Stimulated activated CD8-positive, alpha-beta memory T cell treated with anti-CD3 and anti-CD28 coated beads, Interleukin-7, amount 100 ng/mL, for 4 hours (primary cell): Measurements from ENCODE around the gene ALDH1A1.

ENCODE experiments used
- DNase-seq, 2 donors: peaks; one replicate each; pipeline ENCODE4 v3.0.0-alpha.2; 2020; ENCODE audit warnings: low read depth in 2 of 2

Gene ALDH1A1

GRCh38 chr9:72917892-72918509, 34.9 kb downstream of the ALDH1A1 start:
- no peak for DNase-seq

DNA sequence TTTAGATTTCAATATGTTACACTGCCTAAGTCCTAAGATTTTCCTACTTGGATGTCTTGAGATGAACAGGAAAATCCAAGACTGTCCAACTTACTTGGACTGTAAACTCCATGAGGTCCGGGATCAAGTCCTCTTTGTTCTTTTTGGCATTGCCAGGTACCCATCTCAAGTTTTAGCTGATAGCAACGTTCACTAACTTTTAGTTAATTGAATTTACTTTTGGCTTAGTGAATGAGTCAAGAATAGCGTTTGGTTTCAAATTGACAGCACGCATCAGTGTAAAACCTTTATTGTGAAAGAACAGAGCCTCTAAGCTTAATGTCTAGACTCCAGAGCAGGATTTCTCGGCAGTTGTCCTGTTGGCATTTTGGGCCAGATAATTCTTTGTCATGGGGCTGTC, 37.2 kb downstream of the ALDH1A1 start:
- DNase-seq: no peak

DNA sequence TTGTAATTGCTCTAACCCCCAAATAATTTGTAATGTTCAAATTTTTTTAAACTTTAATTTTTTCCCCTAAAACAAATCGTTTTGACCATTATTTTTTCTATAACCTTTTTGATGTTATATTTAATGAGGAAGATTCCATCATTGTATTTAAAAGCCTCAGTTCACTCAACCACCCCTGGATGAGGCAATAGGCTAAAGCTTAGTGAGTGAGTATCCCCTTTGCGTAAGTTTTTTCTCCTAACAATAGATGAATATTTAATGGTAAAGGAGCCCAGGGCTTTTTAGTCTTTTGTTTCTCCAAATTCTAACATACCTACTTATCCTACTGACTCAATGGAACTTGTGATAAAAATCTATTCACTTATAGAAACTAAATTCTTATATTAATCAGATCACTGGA, 38.1 kb downstream of the ALDH1A1 start:
- no peak for DNase-seq

DNA sequence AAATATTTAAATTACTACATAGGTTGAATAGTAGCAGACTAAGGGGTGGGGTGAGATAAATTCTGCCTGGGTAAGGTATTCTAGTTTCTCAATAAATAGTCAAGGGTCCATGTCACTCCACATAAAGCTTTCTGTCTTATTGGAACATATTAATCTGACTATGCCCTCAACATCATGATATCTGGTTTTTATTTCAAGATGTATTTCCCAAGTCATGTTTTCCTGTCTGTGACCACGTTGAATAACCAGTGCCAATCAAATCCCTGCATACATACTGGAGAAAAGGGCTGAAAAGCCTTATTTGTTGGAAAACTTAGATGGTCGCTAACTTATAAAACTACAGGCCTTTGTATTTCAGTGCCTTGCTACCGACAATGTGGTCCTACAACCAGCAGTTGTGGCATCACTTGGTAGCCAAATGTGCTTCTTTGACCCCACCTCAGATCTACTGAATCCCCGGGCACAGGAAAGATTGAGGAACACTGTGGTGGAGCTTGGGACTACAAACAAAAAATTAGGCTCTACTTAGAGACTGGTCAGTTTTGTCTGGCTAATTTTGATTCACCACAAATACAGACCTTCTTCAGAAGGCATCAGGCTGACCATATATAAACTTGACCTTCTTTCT, 39.4 kb downstream of the ALDH1A1 start:
- DNase-seq: no peak

- DNase-seq: no peak
Observed at GRCh38 chr9:72912476-72913381, 40.1 kb downstream of the ALDH1A1 start.

DNA sequence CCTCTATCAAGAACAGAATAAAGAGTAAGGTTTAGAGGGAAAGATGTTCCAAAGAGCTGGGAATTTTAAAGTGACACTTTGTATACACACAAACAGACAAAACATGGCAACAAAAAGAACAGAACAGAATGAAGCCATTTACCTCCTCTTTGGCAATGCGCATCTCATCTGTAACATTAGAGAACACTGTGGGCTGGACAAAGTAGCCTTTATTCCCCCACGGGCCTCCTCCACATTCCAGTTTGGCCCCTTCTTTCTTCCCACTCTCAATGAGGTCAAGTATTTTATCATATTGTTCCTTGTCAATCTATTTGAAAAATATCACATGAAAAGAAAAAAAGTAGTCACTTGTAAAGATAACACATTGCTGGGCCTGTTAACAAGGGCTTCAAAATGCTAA, 41.0 kb downstream of the ALDH1A1 start:
- no peak for DNase-seq

- DNase-seq: no peak
Observed at GRCh38 chr9:72911247-72911775, 41.5 kb downstream of the ALDH1A1 start.

DNA sequence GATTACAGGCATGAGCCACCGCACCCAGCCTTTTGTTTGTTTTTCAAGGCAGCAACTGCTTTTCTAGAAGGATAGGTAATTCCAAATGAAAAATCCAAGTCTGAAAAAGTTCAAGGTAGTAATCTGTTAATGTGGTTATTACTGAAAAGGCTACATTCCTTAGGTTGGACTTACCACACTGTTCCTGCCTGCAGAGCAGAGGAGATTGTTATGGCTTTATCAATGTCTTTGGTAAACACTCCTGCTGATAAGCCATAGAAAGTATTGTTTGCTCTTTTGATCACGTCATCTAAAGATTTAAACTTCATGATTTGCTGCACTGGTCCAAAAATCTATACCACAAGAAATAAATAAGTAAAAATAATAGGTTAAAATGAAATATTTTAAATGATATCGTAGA, 43.4 kb downstream of the ALDH1A1 start:
- no peak for DNase-seq

GRCh38 chr9:72907421-72907820, 45.4 kb downstream of the ALDH1A1 start:
- DNase-seq: no peak

- no peak for DNase-seq
Observed at GRCh38 chr9:72906810-72907209, 46.0 kb downstream of the ALDH1A1 start.

DNA sequence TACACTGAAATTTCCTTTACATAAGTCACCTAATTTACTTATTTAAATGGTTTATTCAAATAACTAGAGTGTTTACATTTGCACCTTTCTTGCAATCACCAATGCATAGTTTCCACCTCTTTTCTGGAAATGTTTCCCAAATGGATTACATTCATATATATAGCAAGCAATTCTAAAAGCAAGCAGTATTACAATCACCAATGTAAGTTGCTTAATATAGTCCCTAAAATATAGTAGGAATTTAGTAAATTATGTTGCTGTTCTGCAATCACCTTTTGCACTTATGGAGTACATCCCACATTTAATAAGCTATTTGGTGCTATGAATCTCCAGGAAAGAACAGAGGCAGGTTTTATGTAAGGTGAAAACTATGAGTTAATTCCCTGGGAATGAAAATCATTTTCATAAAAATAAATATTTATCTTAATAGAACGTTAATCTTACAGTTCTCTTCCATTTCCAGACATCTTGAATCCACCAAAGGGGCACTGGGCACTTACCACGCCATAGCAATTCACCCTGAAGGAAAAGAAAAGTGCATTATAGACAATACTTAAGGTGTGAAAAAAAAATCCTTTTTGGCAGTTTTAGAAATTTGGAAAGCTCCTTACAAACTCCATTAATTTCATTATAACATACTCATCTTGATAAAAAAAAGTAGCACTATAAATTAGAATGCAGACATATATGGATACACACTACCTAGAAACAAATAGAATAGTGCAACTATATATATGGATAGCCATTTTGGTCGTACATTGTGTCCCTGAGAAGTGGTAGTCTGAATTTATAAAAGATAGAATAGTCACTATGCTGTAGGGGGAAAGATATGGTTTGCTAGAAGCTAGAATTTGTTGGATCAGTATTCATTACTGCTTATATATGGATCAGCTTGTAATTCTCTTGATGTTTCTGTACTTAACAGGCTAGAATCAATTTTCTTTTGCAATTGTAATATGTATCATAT, 47.1 kb downstream of the ALDH1A1 start:
- DNase-seq: no peak

DNA sequence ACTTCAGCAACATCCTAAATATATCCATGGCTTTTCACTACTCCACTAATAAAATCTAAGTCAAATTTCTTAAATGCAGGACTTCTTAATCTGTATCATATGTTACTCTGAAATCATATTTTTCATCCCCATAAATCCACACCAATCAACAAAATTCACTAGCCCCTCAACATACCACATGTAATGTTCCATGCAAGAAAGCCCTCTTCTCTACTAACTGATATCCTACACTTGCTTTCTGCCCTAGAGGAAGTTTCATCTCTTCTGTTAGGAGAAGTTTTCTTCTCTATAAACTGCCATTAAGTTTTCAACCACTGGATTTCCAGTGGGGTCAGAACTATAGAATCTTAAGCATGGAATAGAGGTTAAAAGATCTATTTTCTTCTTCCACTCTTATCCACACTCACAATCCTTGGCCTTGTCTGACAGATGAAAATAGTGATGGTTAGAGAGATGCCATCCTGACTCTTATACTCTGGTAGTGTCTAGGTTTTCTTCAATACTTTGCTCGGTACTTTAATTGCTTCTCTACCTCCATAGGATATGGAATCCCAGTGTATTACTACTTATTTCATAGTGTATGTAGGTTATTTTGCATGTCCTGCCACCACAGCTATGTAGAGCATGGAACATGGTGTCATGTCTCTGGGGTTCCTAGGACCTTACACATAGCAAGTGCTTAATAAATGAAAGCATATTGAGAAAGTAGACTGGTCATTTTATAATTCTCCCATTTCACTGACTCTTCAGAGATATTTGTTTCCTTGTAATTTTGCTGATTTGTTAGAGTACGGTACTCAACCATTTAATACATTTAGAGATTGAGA, 48.4 kb downstream of the ALDH1A1 start:
- DNase-seq: no peak

DNA sequence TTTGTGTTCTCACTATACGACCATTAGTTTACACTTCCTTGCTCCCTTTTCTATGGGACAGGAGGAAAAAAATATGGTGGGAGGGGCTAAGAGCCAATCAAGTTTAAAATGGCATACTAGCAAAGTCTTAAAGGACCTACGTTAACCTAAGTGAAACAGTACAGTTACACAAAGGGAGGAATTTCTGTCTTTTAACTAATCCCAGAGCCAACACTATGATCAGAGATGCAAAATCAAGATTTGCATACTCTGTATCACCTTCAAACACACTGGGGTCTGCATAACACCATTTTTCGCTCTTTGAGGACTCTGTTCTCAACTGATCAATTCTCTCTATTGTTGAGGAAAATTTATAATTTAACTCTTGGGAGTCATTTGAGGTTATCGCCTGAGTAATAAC, 49.8 kb downstream of the ALDH1A1 start:
- DNase-seq: no peak

DNA sequence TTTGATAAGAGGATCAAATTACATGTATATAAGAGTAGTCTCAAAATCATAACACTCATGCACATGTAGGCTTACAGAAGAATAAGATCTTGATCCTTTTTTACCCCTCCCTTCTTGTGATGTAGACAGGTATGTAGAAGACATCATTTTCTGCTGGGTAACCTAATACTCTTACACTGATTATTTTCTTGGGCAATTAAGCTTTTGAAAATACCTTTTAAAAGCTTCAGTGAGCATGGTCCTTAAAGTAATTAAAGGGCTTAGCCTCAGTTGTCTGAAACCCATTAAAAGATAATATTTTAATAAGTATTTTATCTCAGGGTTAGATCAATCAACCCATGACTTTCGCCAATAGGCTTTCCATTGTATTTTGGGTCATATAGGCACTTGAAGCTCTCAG, 50.6 kb downstream of the ALDH1A1 start:
- DNase-seq: no peak

DNA sequence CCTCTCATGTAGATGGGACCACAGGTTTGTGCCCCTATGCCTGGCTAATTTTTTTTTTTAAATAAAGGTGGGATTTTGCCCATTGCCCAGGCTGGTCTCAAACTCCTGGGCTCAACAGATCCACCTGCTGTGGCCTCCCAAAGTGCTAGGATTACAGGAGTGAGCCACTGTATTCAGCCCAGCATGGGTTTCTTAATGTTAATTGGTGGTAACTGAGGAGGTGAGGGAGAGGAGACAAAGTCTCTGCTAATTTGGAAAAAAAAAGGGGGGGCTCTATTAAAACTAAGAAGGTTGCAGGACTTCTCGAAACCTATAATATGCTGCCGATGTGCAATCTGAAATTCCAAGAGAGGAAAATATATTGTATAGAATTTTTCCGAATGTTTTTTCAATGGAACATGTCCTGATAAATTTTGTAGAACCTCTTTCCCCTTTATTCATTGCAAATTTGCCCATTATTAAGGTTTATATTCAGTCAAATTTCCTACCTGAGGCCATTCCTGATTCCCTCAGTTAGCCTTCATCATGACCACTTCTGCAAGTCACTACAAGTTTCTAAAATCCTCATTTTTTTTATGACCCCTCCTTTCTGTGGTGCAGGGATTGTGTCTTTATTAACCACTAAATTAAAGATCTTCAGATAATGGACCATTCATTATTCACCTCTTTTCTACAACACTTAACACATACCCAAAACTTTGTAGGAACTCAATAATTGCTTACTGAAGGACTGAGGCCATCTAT, 52.9 kb downstream of the ALDH1A1 start:
- no peak for DNase-seq

GRCh38 chr9:72898784-72899733, 53.8 kb downstream of the ALDH1A1 start:
- no peak for DNase-seq

DNA sequence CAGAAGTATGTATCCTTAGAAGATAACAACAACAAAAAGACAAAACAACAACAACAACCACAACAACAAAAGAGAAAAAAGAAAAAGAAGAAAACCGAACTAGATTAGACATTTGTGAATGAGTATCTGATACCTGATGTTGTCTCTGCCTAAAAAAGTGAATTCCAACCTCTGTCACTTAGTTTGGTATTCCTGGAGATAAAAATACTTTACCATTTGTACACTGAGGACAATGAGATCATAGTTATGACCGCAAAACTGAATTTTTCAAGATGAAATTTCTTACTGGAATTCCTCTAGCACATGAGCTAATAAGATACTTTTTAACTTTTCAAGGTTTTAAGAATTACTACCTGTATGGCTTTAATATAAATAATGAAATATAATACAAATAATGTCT, 54.5 kb downstream of the ALDH1A1 start:
- no peak for DNase-seq

DNA sequence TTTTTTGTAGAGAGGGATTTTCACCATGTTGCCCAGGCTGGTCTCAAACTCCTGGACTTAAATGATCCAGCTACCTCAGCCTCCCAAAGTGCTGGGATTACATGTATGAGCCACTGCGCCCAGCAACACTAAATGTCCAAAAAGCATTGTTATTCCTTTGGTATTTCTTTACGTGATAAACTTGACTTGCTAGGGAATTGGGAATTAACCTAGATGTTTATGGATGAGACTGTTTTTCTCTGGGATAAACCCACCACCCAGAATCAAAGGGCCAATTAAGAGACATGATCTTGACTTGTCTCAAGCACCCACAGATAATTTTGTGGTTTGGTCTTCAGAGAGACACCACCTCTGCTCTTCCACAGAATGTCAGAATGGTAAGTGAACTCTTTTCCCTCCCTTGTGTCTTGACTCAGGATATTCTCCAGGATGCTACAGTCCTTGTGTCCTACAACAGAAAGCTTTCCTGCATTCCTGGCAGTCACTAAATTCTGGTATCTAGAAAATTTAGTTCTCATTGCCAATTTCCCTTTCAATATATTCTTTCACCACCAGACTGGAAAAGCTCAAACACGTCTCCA, 55.7 kb downstream of the ALDH1A1 start:
- no peak for DNase-seq
